Muscle layer of colon (tissue), 2 donors: Measurements from ENCODE around the gene ZNF431.
"Not testable (repeated sequence)": the region's sequence is repeated elsewhere in the genome, so short reads cannot be mapped to it uniquely, and the experiment has no call there.

Experiments used
- H3K27ac ChIP-seq: one replicate; pipeline ENCODE4 v1.7.0; 2013; ENCODE audit warnings: low read depth, mild to moderate bottlenecking, low read length, moderate library complexity
- H3K27me3 ChIP-seq, 2 donors: one replicate each; pipeline ENCODE4 v1.7.0; 2013; ENCODE audit warnings: low read length in 2 of 2, mild to moderate bottlenecking in 2 of 2; ENCODE audit not compliant: insufficient read depth in 2 of 2, control insufficient read depth in 1 of 2
- H3K36me3 ChIP-seq: one replicate; pipeline ENCODE4 v1.7.0; 2013; ENCODE audit warnings: mild to moderate bottlenecking, low read length; ENCODE audit not compliant: insufficient read depth
- H3K4me1 ChIP-seq: one replicate; pipeline ENCODE4 v1.7.0; 2013; ENCODE audit warnings: mild to moderate bottlenecking, low read length; ENCODE audit not compliant: insufficient read depth
- H3K4me3 ChIP-seq, 2 donors: one replicate each; pipeline ENCODE4 v1.7.0; 2013; ENCODE audit warnings: low read length in 2 of 2, low read depth in 1 of 2, mild to moderate bottlenecking in 1 of 2, moderate library complexity in 1 of 2
- H3K9ac ChIP-seq: one replicate; pipeline ENCODE4 v1.7.0; 2013; ENCODE audit warnings: low read length
- H3K9me3 ChIP-seq: one replicate; pipeline ENCODE4 v1.7.0; 2013; ENCODE audit warnings: mild to moderate bottlenecking, low read length
- donor health status: abdominal sarcoma.
- donor health status: Adenocarcinoma of cecum.

ZNF431 gene

DNA sequence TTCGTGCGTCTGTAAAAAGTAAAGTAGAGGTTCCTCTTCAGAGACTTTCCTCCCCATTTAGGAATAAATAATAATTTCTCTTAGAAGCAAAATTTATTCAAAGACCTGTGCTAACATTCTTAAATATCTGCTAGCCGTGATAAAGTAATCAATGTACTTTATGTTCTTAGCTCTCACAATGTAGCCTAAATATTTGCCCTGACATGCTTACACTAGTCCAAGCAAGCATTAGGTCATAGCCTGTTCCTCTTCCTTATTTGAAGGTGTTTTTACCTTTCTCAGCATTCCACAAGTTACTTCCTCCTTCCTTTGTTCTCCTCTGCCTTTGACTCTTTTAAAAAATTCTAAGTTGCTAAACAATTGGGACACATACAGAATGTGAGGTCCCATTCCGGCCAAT is 94.9 kb downstream of the ZNF431 start:
- not testable (repeated sequence) for H3K4me3 ChIP-seq, H3K9ac ChIP-seq, H3K27me3 ChIP-seq, H3K36me3 ChIP-seq, H3K27ac ChIP-seq, H3K4me1 ChIP-seq, H3K9me3 ChIP-seq

DNA sequence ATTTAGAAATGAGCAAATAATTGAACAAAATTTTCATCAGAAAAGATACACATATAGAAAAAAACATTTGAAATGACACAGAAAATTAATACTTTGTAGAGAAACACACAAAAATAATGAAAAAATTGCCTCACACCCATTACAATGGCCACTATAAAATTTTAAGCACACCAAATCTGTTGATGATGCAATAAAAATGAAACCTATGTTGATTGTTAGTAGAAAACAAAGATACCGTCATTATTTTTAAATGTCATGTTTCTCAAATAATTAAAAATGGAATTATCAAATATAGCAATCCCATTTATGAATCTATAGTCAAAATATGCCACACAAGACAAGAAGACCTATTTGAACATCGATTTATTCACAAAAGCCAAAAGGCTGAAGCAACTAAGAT is 96.8 kb downstream of the ZNF431 start:
- Histone ChIP-seq H3K27ac (no peak overlapping the region), H3K4me3 (no peak overlapping the region), H3K27me3 (no peaks in the 10 kb centered on the region), H3K4me1 (no peaks in the 10 kb centered on the region), H3K36me3 (no peaks in the 10 kb centered on the region), H3K9ac (no peak overlapping the region), H3K9me3 (no peaks in the 10 kb centered on the region)
